ENCODE data around the gene LINC01488. TPM values are rescaled to one million over a fixed set of nuclear protein-coding genes. Genes with fewer than 3 reads are reported as not detected.

LINC01488 gene
- total and polyA plus RNA-seq, 9 donors: not detected

DNA sequence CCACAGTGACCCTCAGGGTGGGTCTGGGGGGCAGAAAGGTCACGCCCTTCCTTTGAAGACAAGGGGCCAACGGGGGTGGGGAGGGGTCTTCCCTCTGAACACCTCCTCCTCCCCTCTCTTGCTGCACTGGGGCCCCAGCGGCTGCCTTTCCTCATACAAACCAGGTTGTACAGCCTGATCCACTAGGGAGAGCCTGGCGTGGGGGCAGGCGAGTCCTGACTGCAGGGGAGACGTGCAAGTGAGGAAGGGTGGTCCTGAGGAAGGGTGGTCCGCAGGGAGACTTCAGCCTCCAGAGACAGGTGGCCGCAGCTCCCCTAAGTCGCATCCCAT, 43.6 kb upstream of the LINC01488 start:
- DNase-seq: no peak
- Histone ChIP-seq H3K4me3 (no peak overlapping the region), H3K36me3 (no peaks in the 10 kb centered on the region), H3K27me3 (no peaks in the 10 kb centered on the region), H3K4me1 (ENCODE audit: insufficient read depth) (no peaks in the 10 kb centered on the region), H3K9me3 (no peaks in the 10 kb centered on the region), H3K27ac (no peak overlapping the region)
- intact Hi-C loops (cut with DNase I): no loop called here
- WGBS, 3 donors: 79 to 90% (median 82%) methylated on average over 9 of the region's 9 CpGs
- TF ChIP-seq, protein P1, sequence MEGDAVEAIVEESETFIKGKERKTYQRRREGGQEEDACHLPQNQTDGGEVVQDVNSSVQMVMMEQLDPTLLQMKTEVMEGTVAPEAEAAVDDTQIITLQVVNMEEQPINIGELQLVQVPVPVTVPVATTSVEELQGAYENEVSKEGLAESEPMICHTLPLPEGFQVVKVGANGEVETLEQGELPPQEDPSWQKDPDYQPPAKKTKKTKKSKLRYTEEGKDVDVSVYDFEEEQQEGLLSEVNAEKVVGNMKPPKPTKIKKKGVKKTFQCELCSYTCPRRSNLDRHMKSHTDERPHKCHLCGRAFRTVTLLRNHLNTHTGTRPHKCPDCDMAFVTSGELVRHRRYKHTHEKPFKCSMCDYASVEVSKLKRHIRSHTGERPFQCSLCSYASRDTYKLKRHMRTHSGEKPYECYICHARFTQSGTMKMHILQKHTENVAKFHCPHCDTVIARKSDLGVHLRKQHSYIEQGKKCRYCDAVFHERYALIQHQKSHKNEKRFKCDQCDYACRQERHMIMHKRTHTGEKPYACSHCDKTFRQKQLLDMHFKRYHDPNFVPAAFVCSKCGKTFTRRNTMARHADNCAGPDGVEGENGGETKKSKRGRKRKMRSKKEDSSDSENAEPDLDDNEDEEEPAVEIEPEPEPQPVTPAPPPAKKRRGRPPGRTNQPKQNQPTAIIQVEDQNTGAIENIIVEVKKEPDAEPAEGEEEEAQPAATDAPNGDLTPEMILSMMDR (IDR thresholded peaks at IDR 0.05): no peak
- TF ChIP-seq POLR2A (IDR thresholded peaks at IDR 0.05) (no peak), EP300 (IDR thresholded peaks at IDR 0.05) (no peak)

DNA sequence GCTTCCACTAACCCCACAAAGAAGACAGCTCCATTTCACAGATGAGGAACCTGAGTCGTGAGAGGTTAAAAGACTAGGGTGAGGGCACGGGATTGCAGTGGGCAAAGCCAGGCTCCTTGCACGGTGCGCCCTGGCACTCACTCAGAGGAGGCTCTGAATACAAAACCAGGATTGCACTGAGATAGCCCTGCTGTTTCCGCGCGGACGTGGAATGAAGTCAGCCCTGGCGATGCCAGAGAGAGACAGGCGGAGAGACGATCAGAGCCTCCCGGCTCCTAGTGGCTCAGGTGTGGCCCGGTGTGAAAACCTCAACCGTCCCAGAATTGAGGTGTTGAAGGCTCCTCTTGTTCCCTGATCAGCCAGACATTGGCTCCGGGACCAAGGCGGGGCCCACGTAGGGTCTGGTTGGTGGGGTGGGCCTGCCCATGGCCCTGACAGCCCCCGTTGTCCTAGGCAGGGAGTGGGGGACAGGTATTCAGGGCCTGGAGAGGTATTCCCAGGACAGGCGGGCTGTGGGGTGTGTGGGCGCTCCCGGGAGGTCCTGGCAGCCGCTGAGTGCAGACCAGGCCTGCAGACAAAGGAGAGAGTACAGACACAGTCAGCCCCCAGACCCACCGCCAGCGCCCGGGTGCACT, 43.1 kb upstream of the LINC01488 start:
- no peaks in the 10 kb centered on the region for H3K4me1 ChIP-seq (ENCODE audit: insufficient read depth)
- no peak for DNase-seq
- TF ChIP-seq POLR2A (IDR thresholded peaks at IDR 0.05): no peak
- TF ChIP-seq, protein P1 (IDR thresholded peaks at IDR 0.05): no peak
- TF ChIP-seq EP300 (IDR thresholded peaks at IDR 0.05): no peak
- no peaks in the 10 kb centered on the region for H3K27me3 ChIP-seq
- 84 to 88% (median 86%) methylated on average over 21 to 25 of the region's 25 CpGs for WGBS, 3 donors
- H3K9me3 ChIP-seq: no peaks in the 10 kb centered on the region
- no peaks in the 10 kb centered on the region for H3K36me3 ChIP-seq
- no peak overlapping the region for H3K27ac ChIP-seq
- intact Hi-C loops (cut with DNase I): no loop called here
- H3K4me3 ChIP-seq: no peak overlapping the region

DNA sequence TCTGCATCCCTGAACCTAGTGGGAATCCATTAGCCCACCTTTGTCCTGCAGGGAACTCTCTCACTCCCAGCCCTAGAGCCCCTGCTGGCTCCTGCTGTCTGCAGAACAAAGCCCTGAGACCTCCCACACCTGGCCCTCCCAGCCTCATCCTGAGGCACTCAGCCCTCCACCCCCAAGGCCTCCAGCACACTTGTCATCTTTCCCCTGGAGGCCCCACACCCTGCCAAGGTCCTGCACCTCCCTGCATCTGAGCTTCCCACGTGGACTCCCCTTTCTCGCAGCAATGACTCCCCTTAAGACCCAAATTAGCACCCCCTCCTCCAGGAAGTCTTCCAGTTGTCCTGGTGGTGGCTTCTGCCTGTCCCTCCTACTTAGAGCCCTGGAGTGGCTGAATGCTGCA, 42.3 kb upstream of the LINC01488 start:
- intact Hi-C loops (cut with DNase I): no loop called here
- H3K4me1 ChIP-seq (ENCODE audit: insufficient read depth): no peaks in the 10 kb centered on the region
- H3K4me3 ChIP-seq: no peak overlapping the region
- no peaks in the 10 kb centered on the region for H3K9me3 ChIP-seq
- no peak overlapping the region for H3K27ac ChIP-seq
- H3K36me3 ChIP-seq: no peaks in the 10 kb centered on the region
- no peak for DNase-seq
- TF ChIP-seq EP300 (IDR thresholded peaks at IDR 0.05) (no peak), POLR2A (IDR thresholded peaks at IDR 0.05) (no peak)
- TF ChIP-seq, protein P1 (IDR thresholded peaks at IDR 0.05): no peak
- no peaks in the 10 kb centered on the region for H3K27me3 ChIP-seq
- 64 to 73% (median 67%) methylated on average over 2 of the region's 2 CpGs for WGBS, 3 donors

DNA sequence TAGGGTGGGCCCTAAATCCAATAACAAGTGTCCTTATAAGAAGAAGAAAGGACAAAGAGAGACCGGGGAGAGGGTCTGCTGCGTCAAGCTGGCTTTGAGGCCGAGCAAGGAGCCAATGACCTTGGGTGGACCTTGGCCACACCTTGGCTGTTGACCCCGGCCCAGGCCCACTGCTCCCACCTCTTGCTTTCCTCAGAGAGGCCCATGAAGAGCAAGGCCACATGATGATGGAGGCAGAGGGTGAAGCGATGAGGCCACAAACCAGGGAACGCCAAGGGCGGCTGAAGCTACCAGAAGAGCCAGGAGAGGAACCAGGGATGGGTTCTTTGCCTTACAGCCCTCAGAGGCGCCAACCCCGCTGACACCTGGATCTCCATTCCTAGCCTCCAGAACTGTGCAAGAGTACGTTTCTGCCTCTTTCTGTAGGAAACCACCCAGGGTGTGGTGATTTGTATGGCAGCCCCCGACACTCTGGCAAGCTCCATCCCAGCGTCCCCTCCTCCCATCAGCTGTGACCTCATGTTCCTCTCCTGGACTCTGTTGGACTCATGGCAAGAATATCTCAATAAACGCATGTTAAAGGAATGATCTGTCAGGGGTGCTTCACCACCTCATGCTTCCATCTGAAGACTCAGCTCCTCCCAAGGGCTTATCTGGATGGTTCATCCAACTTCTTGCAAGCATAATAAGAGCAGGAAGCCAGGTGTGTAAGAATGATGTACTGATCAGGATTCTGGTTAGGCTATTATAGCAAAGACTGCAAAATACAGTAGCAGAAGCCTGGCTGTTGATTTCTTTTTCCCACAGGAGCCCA, 41.6 kb upstream of the LINC01488 start:
- TF ChIP-seq POLR2A (IDR thresholded peaks at IDR 0.05) (no peak), EP300 (IDR thresholded peaks at IDR 0.05) (no peak)
- TF ChIP-seq, protein P1 (IDR thresholded peaks at IDR 0.05): no peak
- peaks cover 1% of the 10 kb centered on the region for H3K4me1 ChIP-seq (ENCODE audit: insufficient read depth)
- 89 to 95% (median 94%) methylated on average over 13 of the region's 13 CpGs for WGBS, 3 donors
- no peaks in the 10 kb centered on the region for H3K36me3 ChIP-seq
- H3K9me3 ChIP-seq: no peaks in the 10 kb centered on the region
- peak in 1 of 5 donors; percentile 8 for DNase-seq
- no peak overlapping the region for H3K4me3 ChIP-seq
- no peak overlapping the region for H3K27ac ChIP-seq
- no peaks in the 10 kb centered on the region for H3K27me3 ChIP-seq
- intact Hi-C loops (cut with DNase I): no loop called here

Measured in ovary (tissue), 9 donors.